H9 (cell line): ENCODE data around the gene CDC42EP5. TPM values are rescaled to one million over a fixed set of nuclear protein-coding genes. Genes with fewer than 3 reads are reported as not detected.

Source experiments
- DNase-seq: peaks from one replicate; pipeline ENCODE4 v3.0.0-alpha.2; 2017
- H2AFZ ChIP-seq: one replicate; pipeline ENCODE4 v1.6.1; 2013; ENCODE audit warnings: mild to moderate bottlenecking, low read length, control low read depth, moderate library complexity
- H2AK5ac ChIP-seq: 2 replicates; pipeline ENCODE4 v1.6.1; 2013; ENCODE audit warnings: low read length, control low read depth, mixed read lengths; ENCODE audit not compliant: insufficient read length
- H2BK120ac ChIP-seq: one replicate; pipeline ENCODE4 v1.6.1; 2013; ENCODE audit warnings: low read depth, mild to moderate bottlenecking, low read length, control low read depth, inconsistent platforms; ENCODE audit not compliant: poor library complexity, severe bottlenecking
- H2BK12ac ChIP-seq: 2 replicates; pipeline ENCODE4 v1.6.1; 2013; ENCODE audit warnings: low read length, control low read depth, mixed read lengths, low read depth; ENCODE audit not compliant: insufficient read length
- H2BK15ac ChIP-seq: 2 replicates; pipeline ENCODE4 v1.6.1; 2013; ENCODE audit warnings: low read depth, low read length, control low read depth
- H2BK20ac ChIP-seq: one replicate; pipeline ENCODE4 v1.6.1; 2013; ENCODE audit warnings: low read depth, mild to moderate bottlenecking, low read length, control low read depth, inconsistent platforms; ENCODE audit not compliant: poor library complexity, severe bottlenecking
- H2BK5ac ChIP-seq: 2 replicates; pipeline ENCODE4 v1.6.1; 2013; ENCODE audit warnings: low read length, control low read depth, mixed read lengths; ENCODE audit not compliant: insufficient read length
- H3K14ac ChIP-seq: 2 replicates; pipeline ENCODE4 v1.6.1; 2013; ENCODE audit warnings: low read length, control low read depth; ENCODE audit not compliant: insufficient read depth
- H3K18ac ChIP-seq: 2 replicates; pipeline ENCODE4 v1.6.1; 2013; ENCODE audit warnings: low read depth, mild to moderate bottlenecking, mixed read lengths, low read length, control low read depth; ENCODE audit not compliant: insufficient read length
- H3K23ac ChIP-seq: 2 replicates; pipeline ENCODE4 v1.6.1; 2013; ENCODE audit warnings: low read length, control low read depth, mixed read lengths, low read depth; ENCODE audit not compliant: insufficient read length
- H3K23me2 ChIP-seq: 2 replicates; pipeline ENCODE4 v1.6.1; 2013; ENCODE audit warnings: low read depth, mild to moderate bottlenecking, mixed read lengths, low read length, control low read depth; ENCODE audit not compliant: insufficient read length, poor library complexity, severe bottlenecking
- H3K27ac ChIP-seq: 2 replicates; pipeline ENCODE4 v1.5.1; 2013; ENCODE audit warnings: low read length, control low read depth, mixed read lengths, low read depth; ENCODE audit not compliant: insufficient read length
- H3K27me3 ChIP-seq: 2 replicates; pipeline ENCODE4 v1.6.1; 2013; ENCODE audit warnings: low read length, control low read depth, inconsistent platforms; ENCODE audit not compliant: insufficient read depth
- H3K4ac ChIP-seq: 2 replicates; pipeline ENCODE4 v1.6.1; 2013; ENCODE audit warnings: low read depth, mild to moderate bottlenecking, control low read depth, inconsistent platforms, low read length, moderate library complexity
- H3K4me1 ChIP-seq: 2 replicates; pipeline ENCODE4 v1.6.1; 2013; ENCODE audit warnings: low read length, control low read depth, inconsistent platforms; ENCODE audit not compliant: insufficient read depth
- H3K4me2 ChIP-seq: 2 replicates; pipeline ENCODE4 v1.6.1; 2013; ENCODE audit warnings: low read length, control low read depth, mixed read lengths; ENCODE audit not compliant: insufficient read length, insufficient read depth
- H3K56ac ChIP-seq: 2 replicates; pipeline ENCODE4 v1.6.1; 2013; ENCODE audit warnings: low read depth, mild to moderate bottlenecking, mixed read lengths, low read length, control low read depth; ENCODE audit not compliant: insufficient read length
- H3K79me1 ChIP-seq: 2 replicates; pipeline ENCODE4 v1.6.1; 2013; ENCODE audit warnings: low read depth, mild to moderate bottlenecking, moderate library complexity, low read length, control low read depth, inconsistent platforms; ENCODE audit not compliant: insufficient read depth, poor library complexity, severe bottlenecking
- H3K79me2 ChIP-seq: 2 replicates; pipeline ENCODE4 v1.6.1; 2013; ENCODE audit warnings: low read length, control low read depth, inconsistent platforms; ENCODE audit not compliant: insufficient read depth
- H3K9ac ChIP-seq: 2 replicates; pipeline ENCODE4 v1.6.1; 2013; ENCODE audit warnings: low read length, control low read depth, mixed read lengths; ENCODE audit not compliant: insufficient read length; ENCODE audit errors: extremely low read depth
- H3K9me3 ChIP-seq: one replicate; pipeline ENCODE4 v1.6.1; 2013; ENCODE audit warnings: low read depth, low read length, inconsistent platforms; ENCODE audit not compliant: control insufficient read depth
- H3T11ph ChIP-seq: one replicate; pipeline ENCODE4 v1.6.1; 2013; ENCODE audit warnings: mild to moderate bottlenecking, low read length, control low read depth, inconsistent platforms
- H4K20me1 ChIP-seq: one replicate; pipeline ENCODE4 v1.6.1; 2013; ENCODE audit not compliant: control insufficient read depth, insufficient read length, insufficient read depth
- H4K5ac ChIP-seq: 2 replicates; pipeline ENCODE4 v1.6.1; 2013; ENCODE audit warnings: low read depth, mild to moderate bottlenecking, mixed read lengths, low read length, control low read depth; ENCODE audit not compliant: insufficient read length
- H4K8ac ChIP-seq: replicated peaks from 2 replicates; pipeline ENCODE4 v1.6.1; 2013; ENCODE audit warnings: low read length, control low read depth, mixed read lengths, low read depth; ENCODE audit not compliant: insufficient read length
- H4K91ac ChIP-seq: 2 replicates; pipeline ENCODE4 v1.6.1; 2013; ENCODE audit warnings: low read depth, mild to moderate bottlenecking, moderate library complexity, mixed read lengths, low read length, control low read depth; ENCODE audit not compliant: insufficient read length
- H3K27ac Mint-ChIP-seq, 3 experiments: 2 replicates in 2 of 3; 3 replicates in 1 of 3; pipeline ENCODE4 v1.8.0; 2020 to 2021; ENCODE audit warnings: mixed read lengths in 3 of 3, mild to moderate bottlenecking in 1 of 3, moderate library complexity in 1 of 3
- H3K27me3 Mint-ChIP-seq: 2 replicates; pipeline ENCODE4 v1.8.0; 2021; ENCODE audit warnings: low read depth, mild to moderate bottlenecking, moderate library complexity, mixed read lengths
- H3K36me3 Mint-ChIP-seq, 3 experiments: 2 replicates in 2 of 3; 3 replicates in 1 of 3; pipeline ENCODE4 v1.8.0; 2020 to 2021; ENCODE audit warnings: low read depth in 3 of 3, mixed read lengths in 3 of 3; ENCODE audit not compliant: insufficient read depth in 1 of 3
- H3K4me1 Mint-ChIP-seq, 2 experiments: 2 replicates each; pipeline ENCODE4 v1.8.0; 2020; ENCODE audit warnings: mixed read lengths in 2 of 2
- H3K4me3 Mint-ChIP-seq, 2 experiments: 2 replicates in 1 of 2; 3 replicates in 1 of 2; pipeline ENCODE4 v1.8.0; 2020 to 2021; ENCODE audit warnings: mild to moderate bottlenecking in 2 of 2, mixed read lengths in 2 of 2, moderate library complexity in 1 of 2
- H3K9me3 Mint-ChIP-seq, 2 experiments: 2 replicates in 1 of 2; 3 replicates in 1 of 2; pipeline ENCODE4 v1.8.0; 2020; ENCODE audit warnings: mild to moderate bottlenecking in 2 of 2, mixed read lengths in 2 of 2, moderate library complexity in 1 of 2
- CTCF ChIP-seq: fragments of 200-600 bp; sonication (generic); conservative IDR thresholded peaks from 3 replicates; pipeline ENCODE4 v1.8.0; 2021; ENCODE audit warnings: antibody characterized with exemption, mild to moderate bottlenecking
- WGBS: extraction: QIAGEN DNeasy Blood & Tissue Kit; methylation state at CpG from one replicate; pipeline ENCODE4 v1.1.7; 2013; ENCODE audit warnings: missing lambda C conversion rate, low lambda C conversion rate, mixed read lengths; ENCODE audit not compliant: insufficient read length; ENCODE audit errors: extremely low coverage; 5-methylcytosine and 5-hydroxymethylcytosine counted together
- total RNA-seq: library from RNA; stranded (reverse); gene quantifications from 2 replicates; pipeline ENCODE4 v1.2.1, GENCODE V29; 2021

Gene CDC42EP5
- total RNA-seq, 1 experiment from 2014 or later = 1.6 TPM

DNA sequence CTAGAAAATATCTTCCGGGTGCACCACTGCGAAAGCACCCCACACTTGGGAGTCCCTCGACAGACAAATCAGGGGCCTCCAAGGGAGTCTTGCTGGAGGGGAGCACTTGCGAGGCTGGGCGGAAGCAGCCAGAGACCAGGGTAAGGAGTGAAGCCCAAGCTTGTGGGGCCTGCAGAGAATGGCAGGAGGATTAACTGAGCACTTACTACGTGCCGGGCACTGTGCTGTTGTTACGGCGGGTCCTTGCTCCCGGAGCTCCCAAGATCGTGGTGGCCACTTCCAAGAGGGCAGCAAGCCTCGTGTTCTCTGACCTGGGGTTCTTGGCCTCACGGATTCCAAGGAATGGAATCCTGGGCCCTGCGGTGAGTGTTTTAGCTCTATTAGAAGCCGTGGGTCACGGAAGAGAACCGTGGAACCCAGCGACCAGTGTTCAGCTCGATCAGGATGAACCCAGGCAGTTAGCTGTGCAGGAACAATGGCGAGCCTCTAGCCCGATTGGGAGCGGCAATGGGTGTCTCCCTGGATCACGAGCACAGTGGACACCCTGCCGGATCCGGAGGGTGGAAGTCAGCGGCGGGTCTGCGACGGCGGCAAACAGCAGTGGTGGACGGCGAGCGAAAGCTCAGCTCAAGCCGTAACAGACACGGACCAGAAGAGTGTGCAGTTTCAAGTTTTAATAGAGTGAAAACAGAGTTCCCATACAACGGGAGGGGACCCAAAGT, 48.3 kb downstream of the CDC42EP5 start:
- WGBS = no CpG with 5 or more reads among the region's 36 CpGs
- Histone ChIP-seq H3K27ac (no peak overlapping the region), H4K20me1 (no peaks in the 10 kb centered on the region), H3K56ac (no peak overlapping the region), H2BK120ac (no peak overlapping the region), H3K79me2 (no peaks in the 10 kb centered on the region), H3K23ac (no peak overlapping the region), H3K9ac (no peak overlapping the region), H4K8ac (no peak overlapping the region), H2BK5ac (no peak overlapping the region), H2BK20ac (no peak overlapping the region), H3K4me1 (peaks cover 2% of the 10 kb centered on the region; the same call in 1 of the 2 replicates), H2AFZ (no peak overlapping the region), H2AK5ac (no peak overlapping the region), H4K91ac (no peak overlapping the region), H3K4ac (no peak overlapping the region), H4K5ac (no peak overlapping the region), H3K9me3 (no peaks in the 10 kb centered on the region), H2BK15ac (no peak overlapping the region), H3K4me2 (no peak overlapping the region), H3K79me1 (no peaks in the 10 kb centered on the region), H3K14ac (no peak overlapping the region), H2BK12ac (no peak overlapping the region), H3K18ac (no peak overlapping the region), H3K27me3 (no peaks in the 10 kb centered on the region; the same call in 1 of the 2 replicates), H3T11ph (no peak overlapping the region), H3K23me2 (peaks cover 3% of the 10 kb centered on the region)
- H3K36me3 Mint-ChIP-seq = peaks cover 21 to 49% (median 47%) of the 10 kb centered on the region in 3 experiments; a peak in 6 of 7 replicates
- peaks cover 74% of the 10 kb centered on the region for H3K27me3 Mint-ChIP-seq
- peaks cover 0 to 3% of the 10 kb centered on the region in 2 experiments; a peak in 1 of 5 replicates for H3K9me3 Mint-ChIP-seq
- DNase-seq = no peak
- no peak for TF ChIP-seq CTCF
- peaks cover 27 to 39% of the 10 kb centered on the region in 2 experiments for H3K4me1 Mint-ChIP-seq
- H3K4me3 Mint-ChIP-seq = no peak overlapping the region
- H3K27ac Mint-ChIP-seq = no peak overlapping the region
